Liver (tissue), 3 donors: Measurements from ENCODE around the gene MRPL42.

Experiments
- JUND ChIP-seq, 2 donors: IDR thresholded peaks; 2 replicates each; pipeline ENCODE4 v1.6.1; 2016; ENCODE audit warnings: antibody characterized with exemption in 2 of 2
- RAD21 ChIP-seq, 2 donors: IDR thresholded peaks; 2 replicates each; pipeline ENCODE4 v1.6.1; 2016; ENCODE audit warnings: antibody characterized with exemption in 2 of 2, mild to moderate bottlenecking in 2 of 2
- TAF1 ChIP-seq: conservative IDR thresholded peaks from 2 replicates; pipeline ENCODE4 v1.6.1; 2016; ENCODE audit warnings: antibody characterized with exemption, mild to moderate bottlenecking
- TF ChIP-seq, protein P1 (sequence below): IDR thresholded peaks from 2 replicates; pipeline ENCODE4 v1.6.1; 2016; ENCODE audit warnings: antibody characterized with exemption
- TF ChIP-seq, protein P2 (sequence below): fragments of 150-350 bp; IDR thresholded peaks from 2 replicates; pipeline ENCODE4 v1.5.1; 2017; ENCODE audit warnings: improper control_type of control experiment, low read depth, low read length; ENCODE audit not compliant: missing input control
- TF ChIP-seq, protein P3 (sequence below): IDR thresholded peaks from 2 replicates; pipeline ENCODE4 v1.6.1; 2016; ENCODE audit warnings: antibody characterized with exemption, mild to moderate bottlenecking
- TF ChIP-seq, protein P4 (sequence below): IDR thresholded peaks from 2 replicates; pipeline ENCODE4 v1.6.1; 2016; ENCODE audit warnings: antibody characterized with exemption
- TF ChIP-seq, protein P5 (sequence below): IDR thresholded peaks from 2 replicates; pipeline ENCODE4 v1.6.1; 2016; ENCODE audit warnings: antibody characterized with exemption
- donor health status: healthy.
- donor health status: healthy.

DNA sequence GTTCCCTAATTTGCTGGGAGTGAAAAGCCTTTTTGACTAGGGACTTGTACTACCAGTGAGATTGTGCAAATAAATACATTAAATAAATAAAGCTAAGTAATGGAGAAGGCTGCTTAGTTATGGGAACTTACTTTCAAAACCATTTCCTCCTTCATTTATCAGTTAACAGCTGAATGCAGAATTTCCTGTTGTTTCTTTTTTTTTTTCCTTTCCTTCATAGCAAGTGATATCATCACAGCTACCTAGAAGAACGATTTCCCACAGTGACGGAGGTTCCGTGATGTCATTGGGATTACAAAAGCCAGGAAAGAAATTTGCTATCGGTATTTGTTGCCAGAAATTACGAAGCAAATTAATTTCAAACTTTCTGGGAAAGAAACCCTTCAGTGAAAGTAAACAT lies 63.0 kb downstream of the MRPL42 start:
- TF ChIP-seq, protein P1, sequence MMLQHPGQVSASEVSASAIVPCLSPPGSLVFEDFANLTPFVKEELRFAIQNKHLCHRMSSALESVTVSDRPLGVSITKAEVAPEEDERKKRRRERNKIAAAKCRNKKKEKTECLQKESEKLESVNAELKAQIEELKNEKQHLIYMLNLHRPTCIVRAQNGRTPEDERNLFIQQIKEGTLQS = no peak
- TF ChIP-seq, protein P2, sequence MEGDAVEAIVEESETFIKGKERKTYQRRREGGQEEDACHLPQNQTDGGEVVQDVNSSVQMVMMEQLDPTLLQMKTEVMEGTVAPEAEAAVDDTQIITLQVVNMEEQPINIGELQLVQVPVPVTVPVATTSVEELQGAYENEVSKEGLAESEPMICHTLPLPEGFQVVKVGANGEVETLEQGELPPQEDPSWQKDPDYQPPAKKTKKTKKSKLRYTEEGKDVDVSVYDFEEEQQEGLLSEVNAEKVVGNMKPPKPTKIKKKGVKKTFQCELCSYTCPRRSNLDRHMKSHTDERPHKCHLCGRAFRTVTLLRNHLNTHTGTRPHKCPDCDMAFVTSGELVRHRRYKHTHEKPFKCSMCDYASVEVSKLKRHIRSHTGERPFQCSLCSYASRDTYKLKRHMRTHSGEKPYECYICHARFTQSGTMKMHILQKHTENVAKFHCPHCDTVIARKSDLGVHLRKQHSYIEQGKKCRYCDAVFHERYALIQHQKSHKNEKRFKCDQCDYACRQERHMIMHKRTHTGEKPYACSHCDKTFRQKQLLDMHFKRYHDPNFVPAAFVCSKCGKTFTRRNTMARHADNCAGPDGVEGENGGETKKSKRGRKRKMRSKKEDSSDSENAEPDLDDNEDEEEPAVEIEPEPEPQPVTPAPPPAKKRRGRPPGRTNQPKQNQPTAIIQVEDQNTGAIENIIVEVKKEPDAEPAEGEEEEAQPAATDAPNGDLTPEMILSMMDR = no peak
- TF ChIP-seq, protein P3, sequence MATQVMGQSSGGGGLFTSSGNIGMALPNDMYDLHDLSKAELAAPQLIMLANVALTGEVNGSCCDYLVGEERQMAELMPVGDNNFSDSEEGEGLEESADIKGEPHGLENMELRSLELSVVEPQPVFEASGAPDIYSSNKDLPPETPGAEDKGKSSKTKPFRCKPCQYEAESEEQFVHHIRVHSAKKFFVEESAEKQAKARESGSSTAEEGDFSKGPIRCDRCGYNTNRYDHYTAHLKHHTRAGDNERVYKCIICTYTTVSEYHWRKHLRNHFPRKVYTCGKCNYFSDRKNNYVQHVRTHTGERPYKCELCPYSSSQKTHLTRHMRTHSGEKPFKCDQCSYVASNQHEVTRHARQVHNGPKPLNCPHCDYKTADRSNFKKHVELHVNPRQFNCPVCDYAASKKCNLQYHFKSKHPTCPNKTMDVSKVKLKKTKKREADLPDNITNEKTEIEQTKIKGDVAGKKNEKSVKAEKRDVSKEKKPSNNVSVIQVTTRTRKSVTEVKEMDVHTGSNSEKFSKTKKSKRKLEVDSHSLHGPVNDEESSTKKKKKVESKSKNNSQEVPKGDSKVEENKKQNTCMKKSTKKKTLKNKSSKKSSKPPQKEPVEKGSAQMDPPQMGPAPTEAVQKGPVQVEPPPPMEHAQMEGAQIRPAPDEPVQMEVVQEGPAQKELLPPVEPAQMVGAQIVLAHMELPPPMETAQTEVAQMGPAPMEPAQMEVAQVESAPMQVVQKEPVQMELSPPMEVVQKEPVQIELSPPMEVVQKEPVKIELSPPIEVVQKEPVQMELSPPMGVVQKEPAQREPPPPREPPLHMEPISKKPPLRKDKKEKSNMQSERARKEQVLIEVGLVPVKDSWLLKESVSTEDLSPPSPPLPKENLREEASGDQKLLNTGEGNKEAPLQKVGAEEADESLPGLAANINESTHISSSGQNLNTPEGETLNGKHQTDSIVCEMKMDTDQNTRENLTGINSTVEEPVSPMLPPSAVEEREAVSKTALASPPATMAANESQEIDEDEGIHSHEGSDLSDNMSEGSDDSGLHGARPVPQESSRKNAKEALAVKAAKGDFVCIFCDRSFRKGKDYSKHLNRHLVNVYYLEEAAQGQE = no peak
- TF ChIP-seq, protein P4, sequence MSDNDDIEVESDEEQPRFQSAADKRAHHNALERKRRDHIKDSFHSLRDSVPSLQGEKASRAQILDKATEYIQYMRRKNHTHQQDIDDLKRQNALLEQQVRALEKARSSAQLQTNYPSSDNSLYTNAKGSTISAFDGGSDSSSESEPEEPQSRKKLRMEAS = no peak
- TF ChIP-seq TAF1 (no peak), JUND (IDR thresholded peaks at IDR 0.05) (no peak), RAD21 (IDR thresholded peaks at IDR 0.05) (no peak)
- TF ChIP-seq, protein P5, sequence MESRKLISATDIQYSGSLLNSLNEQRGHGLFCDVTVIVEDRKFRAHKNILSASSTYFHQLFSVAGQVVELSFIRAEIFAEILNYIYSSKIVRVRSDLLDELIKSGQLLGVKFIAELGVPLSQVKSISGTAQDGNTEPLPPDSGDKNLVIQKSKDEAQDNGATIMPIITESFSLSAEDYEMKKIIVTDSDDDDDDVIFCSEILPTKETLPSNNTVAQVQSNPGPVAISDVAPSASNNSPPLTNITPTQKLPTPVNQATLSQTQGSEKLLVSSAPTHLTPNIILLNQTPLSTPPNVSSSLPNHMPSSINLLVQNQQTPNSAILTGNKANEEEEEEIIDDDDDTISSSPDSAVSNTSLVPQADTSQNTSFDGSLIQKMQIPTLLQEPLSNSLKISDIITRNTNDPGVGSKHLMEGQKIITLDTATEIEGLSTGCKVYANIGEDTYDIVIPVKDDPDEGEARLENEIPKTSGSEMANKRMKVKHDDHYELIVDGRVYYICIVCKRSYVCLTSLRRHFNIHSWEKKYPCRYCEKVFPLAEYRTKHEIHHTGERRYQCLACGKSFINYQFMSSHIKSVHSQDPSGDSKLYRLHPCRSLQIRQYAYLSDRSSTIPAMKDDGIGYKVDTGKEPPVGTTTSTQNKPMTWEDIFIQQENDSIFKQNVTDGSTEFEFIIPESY = no peak
